HepG2 (cell line): ENCODE results near the gene VPS4A. TPM values are rescaled to one million over a fixed set of nuclear protein-coding genes. Genes with fewer than 3 reads are reported as not detected.

ENCODE experiments used
- AHR ChIP-seq: IDR thresholded peaks from 2 replicates; pipeline ENCODE4 v1.6.1; 2018; ENCODE audit warnings: missing genetic modification reagents, missing compliant biosample characterization
- BRCA1 ChIP-seq: sonication (generic); formaldehyde crosslinking; IDR thresholded peaks from 2 replicates; pipeline ENCODE4 v1.4.0; 2020; ENCODE audit warnings: missing genetic modification reagents
- ELF4 ChIP-seq: sonication (generic); formaldehyde crosslinking; IDR thresholded peaks from 2 replicates; pipeline ENCODE4 v1.5.0; 2020; ENCODE audit warnings: missing genetic modification reagents, mild to moderate bottlenecking, moderate library complexity, borderline replicate concordance
- HDAC1 ChIP-seq: sonication (generic); formaldehyde crosslinking; IDR thresholded peaks from 2 replicates; pipeline ENCODE4 v1.5.1; 2020; ENCODE audit warnings: mild to moderate bottlenecking, missing genetic modification reagents
- HES4 ChIP-seq: sonication (generic); formaldehyde crosslinking; IDR thresholded peaks from 2 replicates; pipeline ENCODE4 v1.9.0; 2021; ENCODE audit warnings: mild to moderate bottlenecking, missing genetic modification reagents, borderline replicate concordance
- NBN ChIP-seq: fragments of 450-650 bp; conservative IDR thresholded peaks from 2 replicates; pipeline ENCODE4 v1.6.1; 2017
- NFYC ChIP-seq: IDR thresholded peaks from 2 replicates; pipeline ENCODE4 v1.6.1; 2016; ENCODE audit warnings: missing genetic modification reagents, missing compliant biosample characterization
- NPAS2 ChIP-seq: sonication (generic); formaldehyde crosslinking; IDR thresholded peaks from 2 replicates; pipeline ENCODE4 v1.8.0; 2022; ENCODE audit warnings: mild to moderate bottlenecking, missing genetic modification reagents, borderline replicate concordance
- SYNCRIP ChIP-seq: fragments of 200-400 bp; formaldehyde crosslinking; IDR thresholded peaks from 2 replicates; pipeline ENCODE4 v1.6.1; 2018; ENCODE audit warnings: mild to moderate bottlenecking, low read depth, low read length; ENCODE audit not compliant: insufficient read depth
- ZBTB21 ChIP-seq: sonication (generic); formaldehyde crosslinking; IDR thresholded peaks from 2 replicates; pipeline ENCODE4 v1.4.0; 2020; ENCODE audit warnings: missing genetic modification reagents
- ZNF333 ChIP-seq: sonication (generic); formaldehyde crosslinking; IDR thresholded peaks from 2 replicates; pipeline ENCODE4 v1.4.0; 2020; ENCODE audit warnings: mild to moderate bottlenecking, missing genetic modification reagents, borderline replicate concordance
- ZNF577 ChIP-seq: sonication (generic); formaldehyde crosslinking; IDR thresholded peaks from 2 replicates; pipeline ENCODE4 v1.4.0; 2020; ENCODE audit warnings: mild to moderate bottlenecking, low read depth, missing genetic modification reagents, borderline replicate concordance
- ZNF644 ChIP-seq: IDR thresholded peaks from 2 replicates; pipeline ENCODE4 v1.6.1; 2016; ENCODE audit warnings: low read depth
- ZNF761 ChIP-seq: sonication (generic); formaldehyde crosslinking; conservative IDR thresholded peaks from 2 replicates; pipeline ENCODE4 v1.4.0; 2020; ENCODE audit warnings: mild to moderate bottlenecking, missing genetic modification reagents
- ZNF773 ChIP-seq: sonication (generic); formaldehyde crosslinking; IDR thresholded peaks from 2 replicates; pipeline ENCODE4 v1.4.0; 2020; ENCODE audit warnings: missing genetic modification reagents, borderline replicate concordance
- ZNF777 ChIP-seq: sonication (generic); formaldehyde crosslinking; IDR thresholded peaks from 2 replicates; pipeline ENCODE4 v1.4.0; 2020; ENCODE audit warnings: missing genetic modification reagents
- polyA plus RNA-seq, 8 experiments: library from polyadenylated mRNA; depleted of rRNA in 3 of 8; stranded (reverse) in 7 of 8; unstranded in 1 of 8; fragments of >200 nt; fragmentation: Illumina TruSeq in 4 of 8; extraction: Trizol in 4 of 8; gene quantifications; 2 replicates each; pipeline versions ENCODE4 v1.2.1 to v1.2.3, GENCODE V29; 2011 to 2016; ENCODE audit warnings: low read depth in 4 of 8, missing spikeins in 1 of 8, mixed read lengths in 1 of 8; ENCODE audit not compliant: insufficient read depth in 1 of 8
- total RNA-seq, 5 experiments: library from RNA; depleted of rRNA; stranded (reverse); fragments of >200 nt; fragmentation: Illumina TruSeq; extraction: Trizol; gene quantifications; 2 replicates each; pipeline ENCODE4 v1.2.3, GENCODE V29; 2016; ENCODE audit warnings: low read depth in 1 of 5
- TF ChIP-seq, protein P1 (sequence below): sonication (generic); formaldehyde crosslinking; IDR thresholded peaks from 2 replicates; pipeline ENCODE4 v1.4.0; 2020; ENCODE audit warnings: mild to moderate bottlenecking, missing genetic modification reagents
- TF ChIP-seq, protein P2 (sequence below), 2 experiments: sonication (generic) in 1 of 2; formaldehyde crosslinking in 1 of 2; IDR thresholded peaks; 2 replicates each; pipeline versions ENCODE4 v1.4.0 to v1.6.1; 2018 to 2020; ENCODE audit warnings: missing genetic modification reagents in 2 of 2, borderline replicate concordance in 1 of 2, low read depth in 1 of 2, mild to moderate bottlenecking in 1 of 2, missing biosample characterization in 1 of 2
- TF ChIP-seq, protein P3 (sequence below): sonication (generic); formaldehyde crosslinking; IDR thresholded peaks from 2 replicates; pipeline ENCODE4 v1.4.0; 2020; ENCODE audit warnings: missing genetic modification reagents, borderline replicate concordance
- TF ChIP-seq, protein P4 (sequence below): sonication (generic); formaldehyde crosslinking; IDR thresholded peaks from 2 replicates; pipeline ENCODE4 v1.5.1; 2020; ENCODE audit warnings: mild to moderate bottlenecking, moderate library complexity, missing genetic modification reagents
- TF ChIP-seq, protein P5 (sequence below): sonication (generic); formaldehyde crosslinking; IDR thresholded peaks from 2 replicates; pipeline ENCODE4 v1.9.0; 2021; ENCODE audit warnings: missing genetic modification reagents, borderline replicate concordance

The VPS4A gene
- total and polyA plus RNA-seq, 2 of the 13 experiments (the other 11 are each of a cell fraction or from before 2014, with no cell fraction given), result 13.2 to 27.9 TPM

DNA sequence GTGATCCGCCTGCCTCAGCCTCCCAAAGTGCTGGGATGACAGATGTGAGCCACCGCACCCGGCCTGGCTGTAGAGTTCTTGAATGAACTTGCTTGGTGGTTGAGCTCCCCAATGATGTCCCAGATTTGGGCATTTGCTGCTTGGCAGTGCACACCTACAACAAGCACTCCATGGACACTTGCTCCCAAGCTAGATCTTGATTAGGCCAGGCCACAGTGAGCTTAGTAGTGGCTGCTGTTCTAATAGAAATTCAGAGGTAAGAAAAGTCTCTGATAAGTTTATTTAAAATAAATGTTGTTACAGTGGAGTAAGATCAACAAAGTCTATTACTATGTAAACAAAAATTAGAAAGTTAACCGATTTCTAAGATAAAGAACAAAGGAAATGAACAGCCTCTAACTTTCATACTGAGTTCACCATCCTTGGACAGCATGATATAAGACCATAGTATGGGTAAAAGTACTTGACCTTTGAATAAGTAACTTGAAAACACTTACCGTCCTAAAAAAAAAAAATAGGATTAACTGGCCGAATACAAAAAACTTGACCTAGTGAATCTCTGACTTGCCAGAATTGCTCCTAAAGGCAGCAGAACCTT is 39.5 kb downstream of the VPS4A start (continued):
- TF ChIP-seq ZNF577 (CRISPR knock-in tag), result no peak
- TF ChIP-seq BRCA1 (CRISPR knock-in tag), result no peak
- no peak for TF ChIP-seq HDAC1
- TF ChIP-seq NFYC (CRISPR knock-in tag), result no peak
- TF ChIP-seq, protein P1, sequence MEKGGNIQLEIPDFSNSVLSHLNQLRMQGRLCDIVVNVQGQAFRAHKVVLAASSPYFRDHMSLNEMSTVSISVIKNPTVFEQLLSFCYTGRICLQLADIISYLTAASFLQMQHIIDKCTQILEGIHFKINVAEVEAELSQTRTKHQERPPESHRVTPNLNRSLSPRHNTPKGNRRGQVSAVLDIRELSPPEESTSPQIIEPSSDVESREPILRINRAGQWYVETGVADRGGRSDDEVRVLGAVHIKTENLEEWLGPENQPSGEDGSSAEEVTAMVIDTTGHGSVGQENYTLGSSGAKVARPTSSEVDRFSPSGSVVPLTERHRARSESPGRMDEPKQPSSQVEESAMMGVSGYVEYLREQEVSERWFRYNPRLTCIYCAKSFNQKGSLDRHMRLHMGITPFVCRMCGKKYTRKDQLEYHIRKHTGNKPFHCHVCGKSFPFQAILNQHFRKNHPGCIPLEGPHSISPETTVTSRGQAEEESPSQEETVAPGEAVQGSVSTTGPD, result no peak
- TF ChIP-seq AHR, result no peak
- TF ChIP-seq HES4, result no peak
- TF ChIP-seq, protein P2, sequence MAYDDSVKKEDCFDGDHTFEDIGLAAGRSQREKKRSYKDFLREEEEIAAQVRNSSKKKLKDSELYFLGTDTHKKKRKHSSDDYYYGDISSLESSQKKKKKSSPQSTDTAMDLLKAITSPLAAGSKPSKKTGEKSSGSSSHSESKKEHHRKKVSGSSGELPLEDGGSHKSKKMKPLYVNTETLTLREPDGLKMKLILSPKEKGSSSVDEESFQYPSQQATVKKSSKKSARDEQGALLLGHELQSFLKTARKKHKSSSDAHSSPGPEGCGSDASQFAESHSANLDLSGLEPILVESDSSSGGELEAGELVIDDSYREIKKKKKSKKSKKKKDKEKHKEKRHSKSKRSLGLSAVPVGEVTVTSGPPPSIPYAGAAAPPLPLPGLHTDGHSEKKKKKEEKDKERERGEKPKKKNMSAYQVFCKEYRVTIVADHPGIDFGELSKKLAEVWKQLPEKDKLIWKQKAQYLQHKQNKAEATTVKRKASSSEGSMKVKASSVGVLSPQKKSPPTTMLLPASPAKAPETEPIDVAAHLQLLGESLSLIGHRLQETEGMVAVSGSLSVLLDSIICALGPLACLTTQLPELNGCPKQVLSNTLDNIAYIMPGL (CRISPR knock-in tag; IDR thresholded peaks at IDR 0.05; ENCODE audit: borderline replicate concordance in 1 of 2, low read depth in 1 of 2), result no peak
- no peak for TF ChIP-seq ZNF644
- TF ChIP-seq SYNCRIP, result no peak
- TF ChIP-seq ZNF777 (CRISPR knock-in tag), result no peak
- TF ChIP-seq ZNF761 (CRISPR knock-in tag), result no peak
- no peak for TF ChIP-seq ELF4 (CRISPR knock-in tag)
- no peak for TF ChIP-seq ZNF773 (CRISPR knock-in tag)
- TF ChIP-seq, protein P3, sequence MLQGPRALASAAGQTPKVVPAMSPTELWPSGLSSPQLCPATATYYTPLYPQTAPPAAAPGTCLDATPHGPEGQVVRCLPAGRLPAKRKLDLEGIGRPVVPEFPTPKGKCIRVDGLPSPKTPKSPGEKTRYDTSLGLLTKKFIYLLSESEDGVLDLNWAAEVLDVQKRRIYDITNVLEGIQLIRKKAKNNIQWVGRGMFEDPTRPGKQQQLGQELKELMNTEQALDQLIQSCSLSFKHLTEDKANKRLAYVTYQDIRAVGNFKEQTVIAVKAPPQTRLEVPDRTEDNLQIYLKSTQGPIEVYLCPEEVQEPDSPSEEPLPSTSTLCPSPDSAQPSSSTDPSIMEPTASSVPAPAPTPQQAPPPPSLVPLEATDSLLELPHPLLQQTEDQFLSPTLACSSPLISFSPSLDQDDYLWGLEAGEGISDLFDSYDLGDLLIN, result no peak
- no peak for TF ChIP-seq NPAS2 (CRISPR knock-in tag)
- no peak for TF ChIP-seq ZNF333 (CRISPR knock-in tag)
- TF ChIP-seq NBN, result no peak
- no peak for TF ChIP-seq ZBTB21 (CRISPR knock-in tag)
- TF ChIP-seq, protein P4, sequence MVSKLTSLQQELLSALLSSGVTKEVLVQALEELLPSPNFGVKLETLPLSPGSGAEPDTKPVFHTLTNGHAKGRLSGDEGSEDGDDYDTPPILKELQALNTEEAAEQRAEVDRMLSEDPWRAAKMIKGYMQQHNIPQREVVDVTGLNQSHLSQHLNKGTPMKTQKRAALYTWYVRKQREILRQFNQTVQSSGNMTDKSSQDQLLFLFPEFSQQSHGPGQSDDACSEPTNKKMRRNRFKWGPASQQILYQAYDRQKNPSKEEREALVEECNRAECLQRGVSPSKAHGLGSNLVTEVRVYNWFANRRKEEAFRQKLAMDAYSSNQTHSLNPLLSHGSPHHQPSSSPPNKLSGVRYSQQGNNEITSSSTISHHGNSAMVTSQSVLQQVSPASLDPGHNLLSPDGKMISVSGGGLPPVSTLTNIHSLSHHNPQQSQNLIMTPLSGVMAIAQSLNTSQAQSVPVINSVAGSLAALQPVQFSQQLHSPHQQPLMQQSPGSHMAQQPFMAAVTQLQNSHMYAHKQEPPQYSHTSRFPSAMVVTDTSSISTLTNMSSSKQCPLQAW (CRISPR knock-in tag), result no peak
- TF ChIP-seq, protein P5, sequence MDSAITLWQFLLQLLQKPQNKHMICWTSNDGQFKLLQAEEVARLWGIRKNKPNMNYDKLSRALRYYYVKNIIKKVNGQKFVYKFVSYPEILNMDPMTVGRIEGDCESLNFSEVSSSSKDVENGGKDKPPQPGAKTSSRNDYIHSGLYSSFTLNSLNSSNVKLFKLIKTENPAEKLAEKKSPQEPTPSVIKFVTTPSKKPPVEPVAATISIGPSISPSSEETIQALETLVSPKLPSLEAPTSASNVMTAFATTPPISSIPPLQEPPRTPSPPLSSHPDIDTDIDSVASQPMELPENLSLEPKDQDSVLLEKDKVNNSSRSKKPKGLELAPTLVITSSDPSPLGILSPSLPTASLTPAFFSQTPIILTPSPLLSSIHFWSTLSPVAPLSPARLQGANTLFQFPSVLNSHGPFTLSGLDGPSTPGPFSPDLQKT (CRISPR knock-in tag), result no peak
